WTC11 (cell line): ENCODE measurements around the gene TMEM198. TPM values are rescaled to one million over a fixed set of nuclear protein-coding genes. Genes with fewer than 3 reads are reported as not detected.
A peak's percentile ranks its signal among the peaks of the same experiment; 100 is the strongest.

Source experiments
- ATAC-seq: fragments of 200-7000 bp; cut with Tn5 transposase; 2 replicates; pipeline ENCODE4 v1.10.0; 2021; ENCODE audit warnings: mild to moderate bottlenecking, moderate library complexity
- CTCF ChIA-PET: fragments of 300-600 bp; sonication (Branson Sonifier 250); formaldehyde crosslinking; loops from one replicate; lab custom pipeline; 2021; ENCODE audit warnings: antibody characterized with exemption; lab: Charles Lee
- POLR2A ChIA-PET: fragments of 350-600 bp; sonication (Branson Sonifier 250); formaldehyde crosslinking; loops from one replicate; lab custom pipeline; 2021; ENCODE audit warnings: antibody characterized with exemption; lab: Charles Lee
- DNase-seq: peaks from one replicate; pipeline ENCODE4 v3.0.0; 2021; ENCODE audit warnings: low spot score
- H3K27ac Mint-ChIP-seq: 2 replicates; pipeline ENCODE4 v1.8.0; 2021; ENCODE audit warnings: mixed read lengths
- H3K27me3 Mint-ChIP-seq: 2 replicates; pipeline ENCODE4 v1.8.0; 2021; ENCODE audit warnings: low read depth, mild to moderate bottlenecking, moderate library complexity, mixed read lengths
- H3K36me3 Mint-ChIP-seq: 2 replicates; pipeline ENCODE4 v1.8.0; 2021; ENCODE audit warnings: mixed read lengths
- H3K4me1 Mint-ChIP-seq: 2 replicates; pipeline ENCODE4 v1.8.0; 2022; ENCODE audit warnings: mixed read lengths
- H3K4me3 Mint-ChIP-seq: 2 replicates; pipeline ENCODE4 v1.8.0; 2021; ENCODE audit warnings: mild to moderate bottlenecking, moderate library complexity, mixed read lengths
- H3K9me3 Mint-ChIP-seq: 2 replicates; pipeline ENCODE4 v1.8.0; 2021; ENCODE audit warnings: mixed read lengths
- CREM ChIP-seq: sonication (generic); formaldehyde crosslinking; IDR thresholded peaks from 2 replicates; pipeline ENCODE4 v1.8.1; 2022; ENCODE audit warnings: mild to moderate bottlenecking, missing genetic modification reagents, moderate library complexity
- ELF4 ChIP-seq: sonication (generic); formaldehyde crosslinking; IDR thresholded peaks from 2 replicates; pipeline ENCODE4 v1.8.1; 2022; ENCODE audit warnings: low read depth, mild to moderate bottlenecking, moderate library complexity, missing genetic modification reagents
- ERG ChIP-seq: fragments of 250-450 bp; sonication (Bioruptor Pico); IDR thresholded peaks from 2 replicates; pipeline ENCODE4 v1.8.0; 2021; ENCODE audit warnings: mild to moderate bottlenecking
- ETV6 ChIP-seq: sonication (generic); formaldehyde crosslinking; IDR thresholded peaks from 2 replicates; pipeline ENCODE4 v1.8.1; 2022; ENCODE audit warnings: mild to moderate bottlenecking, missing genetic modification reagents
- FOXJ3 ChIP-seq: sonication (generic); formaldehyde crosslinking; IDR thresholded peaks from 2 replicates; pipeline ENCODE4 v1.9.0; 2021; ENCODE audit warnings: missing genetic modification reagents, mild to moderate bottlenecking, borderline replicate concordance
- HMGA2 ChIP-seq: fragments of 250-450 bp; sonication (Bioruptor Pico); IDR thresholded peaks from 2 replicates; pipeline ENCODE4 v1.4.0; 2021; ENCODE audit warnings: mild to moderate bottlenecking, moderate library complexity
- JAZF1 ChIP-seq: fragments of 250-450 bp; sonication (Bioruptor Pico); IDR thresholded peaks from 2 replicates; pipeline ENCODE4 v1.9.0; 2021; ENCODE audit warnings: moderate library complexity, mild to moderate bottlenecking, inconsistent platforms
- JUN ChIP-seq: sonication (generic); formaldehyde crosslinking; IDR thresholded peaks from 2 replicates; pipeline ENCODE4 v1.8.0; 2023; ENCODE audit warnings: mild to moderate bottlenecking, missing genetic modification reagents
- MXD4 ChIP-seq: fragments of 250-450 bp; sonication (Bioruptor Pico); IDR thresholded peaks from 2 replicates; pipeline ENCODE4 v1.8.0; 2021; ENCODE audit warnings: mild to moderate bottlenecking, moderate library complexity, borderline replicate concordance
- NR2C2 ChIP-seq: sonication (generic); formaldehyde crosslinking; IDR thresholded peaks from 2 replicates; pipeline ENCODE4 v1.8.0; 2022; ENCODE audit warnings: mild to moderate bottlenecking, missing genetic modification reagents
- PRDM15 ChIP-seq: sonication (generic); formaldehyde crosslinking; IDR thresholded peaks from 2 replicates; pipeline ENCODE4 v1.8.0; 2022; ENCODE audit warnings: missing genetic modification reagents
- PREB ChIP-seq: sonication (generic); formaldehyde crosslinking; IDR thresholded peaks from 2 replicates; pipeline ENCODE4 v1.8.1; 2022; ENCODE audit warnings: mild to moderate bottlenecking, missing genetic modification reagents, moderate library complexity, borderline replicate concordance
- SMAD3 ChIP-seq: sonication (generic); formaldehyde crosslinking; IDR thresholded peaks from 2 replicates; pipeline ENCODE4 v1.8.0; 2022; ENCODE audit warnings: missing genetic modification reagents, mild to moderate bottlenecking, borderline replicate concordance
- SMAD4 ChIP-seq: sonication (generic); formaldehyde crosslinking; IDR thresholded peaks from 2 replicates; pipeline ENCODE4 v1.8.0; 2022; ENCODE audit warnings: mild to moderate bottlenecking, missing genetic modification reagents
- SOX15 ChIP-seq: fragments of 250-450 bp; sonication (Bioruptor Pico); IDR thresholded peaks from 2 replicates; pipeline ENCODE4 v1.9.0; 2021; ENCODE audit warnings: mild to moderate bottlenecking
- ZBTB43 ChIP-seq: sonication (generic); formaldehyde crosslinking; IDR thresholded peaks from 2 replicates; pipeline ENCODE4 v1.8.1; 2023; ENCODE audit warnings: mild to moderate bottlenecking, missing genetic modification reagents
- ZNF121 ChIP-seq: sonication (generic); formaldehyde crosslinking; IDR thresholded peaks from 2 replicates; pipeline ENCODE4 v1.8.0; 2023; ENCODE audit warnings: missing genetic modification reagents
- ZNF396 ChIP-seq: fragments of 250-450 bp; sonication (Bioruptor Pico); IDR thresholded peaks from 2 replicates; pipeline ENCODE4 v1.8.0; 2021; ENCODE audit warnings: mild to moderate bottlenecking, moderate library complexity, borderline replicate concordance
- total RNA-seq: library from RNA; stranded (reverse); gene quantifications from 3 replicates; pipeline ENCODE4 v1.2.3, GENCODE V29; 2021
- TF ChIP-seq, protein P1 (sequence below): fragments of 250-450 bp; sonication (Bioruptor Pico); IDR thresholded peaks from 2 replicates; pipeline ENCODE4 v2.1.2; 2022; ENCODE audit warnings: mild to moderate bottlenecking, moderate library complexity
- TF ChIP-seq, protein P2 (sequence below): fragments of 200-600 bp; IDR thresholded peaks from 2 replicates; pipeline ENCODE4 v1.8.0; 2022; ENCODE audit warnings: antibody characterized with exemption

The TMEM198 gene
- total RNA-seq, 1 experiment from 2014 or later, result 7.1 TPM

DNA sequence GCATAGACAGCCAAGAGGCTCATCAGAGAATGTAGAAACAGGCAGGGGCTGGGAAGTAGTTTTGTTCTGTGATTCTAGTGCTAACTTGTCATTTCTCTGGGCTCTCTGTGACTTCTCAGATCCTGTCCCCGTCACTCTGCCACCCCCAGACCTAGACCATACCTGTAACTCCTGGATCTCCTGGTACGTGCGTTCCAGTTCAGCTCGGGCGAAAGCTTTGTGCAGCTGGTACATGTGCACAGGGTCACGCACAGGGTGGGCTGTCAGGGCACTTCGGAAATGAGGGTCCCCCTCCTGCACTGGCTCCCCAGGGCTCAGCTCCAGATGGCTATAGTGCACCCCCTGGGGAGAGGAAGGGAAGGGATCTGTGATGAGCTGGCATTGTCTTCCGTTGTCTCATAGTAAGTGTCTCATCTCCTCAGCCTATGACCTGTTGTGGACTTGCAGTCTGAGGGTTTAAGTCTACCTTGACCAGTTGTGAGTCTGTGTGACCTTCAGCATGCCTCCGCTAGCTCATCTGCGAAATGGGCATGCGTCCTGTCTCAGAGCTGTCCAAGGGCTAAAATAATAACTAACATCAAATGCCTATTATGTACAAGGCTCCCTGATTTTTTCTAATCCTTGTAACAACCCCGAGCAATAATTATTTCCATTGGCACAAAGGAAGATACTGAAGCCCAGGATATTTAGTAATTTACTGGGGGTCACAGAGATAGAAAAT, 2.9 kb upstream of the TMEM198 start (continued):
- TF ChIP-seq, protein P1, sequence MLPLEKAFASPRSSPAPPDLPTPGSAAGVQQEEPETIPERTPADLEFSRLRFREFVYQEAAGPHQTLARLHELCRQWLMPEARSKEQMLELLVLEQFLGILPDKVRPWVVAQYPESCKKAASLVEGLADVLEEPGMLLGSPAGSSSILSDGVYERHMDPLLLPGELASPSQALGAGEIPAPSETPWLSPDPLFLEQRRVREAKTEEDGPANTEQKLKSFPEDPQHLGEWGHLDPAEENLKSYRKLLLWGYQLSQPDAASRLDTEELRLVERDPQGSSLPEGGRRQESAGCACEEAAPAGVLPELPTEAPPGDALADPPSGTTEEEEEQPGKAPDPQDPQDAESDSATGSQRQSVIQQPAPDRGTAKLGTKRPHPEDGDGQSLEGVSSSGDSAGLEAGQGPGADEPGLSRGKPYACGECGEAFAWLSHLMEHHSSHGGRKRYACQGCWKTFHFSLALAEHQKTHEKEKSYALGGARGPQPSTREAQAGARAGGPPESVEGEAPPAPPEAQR (CRISPR knock-in tag), result no peak
- TF ChIP-seq SMAD3 (CRISPR knock-in tag) (no peak), ELF4 (no peak), JUN (CRISPR knock-in tag) (no peak), ZNF121 (CRISPR knock-in tag) (no peak), ZBTB43 (CRISPR knock-in tag) (no peak), JAZF1 (CRISPR knock-in tag) (no peak), FOXJ3 (CRISPR knock-in tag) (no peak), ZNF396 (CRISPR knock-in tag) (no peak)
- TF ChIP-seq, protein P2, sequence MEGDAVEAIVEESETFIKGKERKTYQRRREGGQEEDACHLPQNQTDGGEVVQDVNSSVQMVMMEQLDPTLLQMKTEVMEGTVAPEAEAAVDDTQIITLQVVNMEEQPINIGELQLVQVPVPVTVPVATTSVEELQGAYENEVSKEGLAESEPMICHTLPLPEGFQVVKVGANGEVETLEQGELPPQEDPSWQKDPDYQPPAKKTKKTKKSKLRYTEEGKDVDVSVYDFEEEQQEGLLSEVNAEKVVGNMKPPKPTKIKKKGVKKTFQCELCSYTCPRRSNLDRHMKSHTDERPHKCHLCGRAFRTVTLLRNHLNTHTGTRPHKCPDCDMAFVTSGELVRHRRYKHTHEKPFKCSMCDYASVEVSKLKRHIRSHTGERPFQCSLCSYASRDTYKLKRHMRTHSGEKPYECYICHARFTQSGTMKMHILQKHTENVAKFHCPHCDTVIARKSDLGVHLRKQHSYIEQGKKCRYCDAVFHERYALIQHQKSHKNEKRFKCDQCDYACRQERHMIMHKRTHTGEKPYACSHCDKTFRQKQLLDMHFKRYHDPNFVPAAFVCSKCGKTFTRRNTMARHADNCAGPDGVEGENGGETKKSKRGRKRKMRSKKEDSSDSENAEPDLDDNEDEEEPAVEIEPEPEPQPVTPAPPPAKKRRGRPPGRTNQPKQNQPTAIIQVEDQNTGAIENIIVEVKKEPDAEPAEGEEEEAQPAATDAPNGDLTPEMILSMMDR, result no peak

DNA sequence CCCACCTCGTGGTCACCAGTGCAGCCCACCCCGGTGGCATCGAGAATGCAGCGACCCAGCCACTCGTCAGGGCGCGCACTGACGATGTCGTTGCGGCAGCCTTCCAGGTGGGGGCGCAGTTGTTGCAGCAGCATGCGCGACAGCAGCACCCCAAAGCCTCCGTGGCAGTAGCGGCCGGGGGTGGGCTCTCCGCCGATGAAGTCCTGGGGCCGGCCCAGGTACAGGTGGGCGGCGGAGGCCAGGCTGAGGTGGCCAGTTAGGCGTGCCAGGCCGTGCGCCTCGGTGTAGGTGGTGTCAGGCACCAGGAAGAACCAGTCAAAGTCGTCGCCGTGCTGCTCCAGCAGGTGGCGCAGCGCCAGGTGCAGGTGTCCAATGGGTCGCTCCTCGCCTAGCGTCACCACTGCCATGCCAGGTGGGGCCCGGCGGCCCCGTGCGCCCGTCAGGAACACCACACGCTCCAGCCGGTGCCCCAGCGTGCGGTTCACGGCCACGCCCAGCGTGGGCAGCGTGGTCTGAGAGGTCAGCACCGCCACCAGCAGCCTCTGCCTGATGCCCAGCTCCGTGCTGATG, 2.1 kb upstream of the TMEM198 start:
- ATAC-seq (peak; percentile 23), DNase-seq (peak; percentile 94)
- peaks cover 36% of the 10 kb centered on the region for H3K4me1 Mint-ChIP-seq
- H3K4me3 Mint-ChIP-seq, result peak overlapping the region; percentile 86
- no peaks in the 10 kb centered on the region for H3K9me3 Mint-ChIP-seq
- no peak overlapping the region for H3K27ac Mint-ChIP-seq
- ChIA-PET POLR2A (interaction anchor here (0.6 to 1.1 kb wide), 2 partner anchors 53 to 539 kb away, joined by 3 to 5 read pairs; no protein-coding TSS in a partner anchor), CTCF (interaction anchor here (0.5 to 41.3 kb wide), 39 partner anchors 11 to 1648 kb away, joined by 3 to 2316 read pairs (median 4); partner anchors contain the start of genes DNPEP, GMPPA, OBSL1 and STK11IP)
- H3K27me3 Mint-ChIP-seq, result peaks cover 22% of the 10 kb centered on the region
- H3K36me3 Mint-ChIP-seq, result peaks cover 22% of the 10 kb centered on the region
- TF ChIP-seq PREB (CRISPR knock-in tag), result no peak
- TF ChIP-seq PRDM15, result no peak
- no peak for TF ChIP-seq NR2C2 (CRISPR knock-in tag)
- no peak for TF ChIP-seq SMAD4 (CRISPR knock-in tag)
- no peak for TF ChIP-seq HMGA2 (CRISPR knock-in tag)
- TF ChIP-seq MXD4, result no peak
- TF ChIP-seq ETV6, result peak; percentile 74; the same call in 1 of the 2 replicates
- TF ChIP-seq, protein P2, result peak; percentile 100
- TF ChIP-seq CREM (CRISPR knock-in tag), result peak; percentile 72; the same call in 1 of the 2 replicates
- no peak for TF ChIP-seq ERG
- no peak for TF ChIP-seq SOX15 (CRISPR knock-in tag)
